Measurements from ENCODE around the gene MINDY1. TPM values are rescaled to one million over a fixed set of nuclear protein-coding genes. Genes with fewer than 3 reads are reported as not detected.
A peak's percentile ranks its signal among the peaks of the same experiment; 100 is the strongest.

Gene MINDY1
- total RNA-seq, 1 donor from 2014 or later, result 26.5 TPM

- H3K9me3 ChIP-seq, result no peaks in the 10 kb centered on the region
- H3K27me3 ChIP-seq, result no peaks in the 10 kb centered on the region
- H3K4me3 ChIP-seq, result no peak within 1 kb of the TSS
- ATAC-seq (peak; percentile 37), DNase-seq (no peak)
- intact Hi-C loops (cut with DNase I), result no loop called here
- peak within 1 kb of the TSS; percentile 36 for H3K27ac ChIP-seq
- H3K36me3 ChIP-seq, result no peaks in the 10 kb centered on the region
- TF ChIP-seq CTCF (IDR thresholded peaks at IDR 0.05), result no peak
- H3K4me1 ChIP-seq, result peaks cover 31% of the 10 kb centered on the region
Observed at GRCh38 chr1:150981805-150982712, 24.6 kb downstream of the MINDY1 start, which contains the start of gene ANXA9. Gene ANXA9 (plus strand): TSS chr1:150982292. CDS start chr1:150983106, 814 bp downstream.

DNA sequence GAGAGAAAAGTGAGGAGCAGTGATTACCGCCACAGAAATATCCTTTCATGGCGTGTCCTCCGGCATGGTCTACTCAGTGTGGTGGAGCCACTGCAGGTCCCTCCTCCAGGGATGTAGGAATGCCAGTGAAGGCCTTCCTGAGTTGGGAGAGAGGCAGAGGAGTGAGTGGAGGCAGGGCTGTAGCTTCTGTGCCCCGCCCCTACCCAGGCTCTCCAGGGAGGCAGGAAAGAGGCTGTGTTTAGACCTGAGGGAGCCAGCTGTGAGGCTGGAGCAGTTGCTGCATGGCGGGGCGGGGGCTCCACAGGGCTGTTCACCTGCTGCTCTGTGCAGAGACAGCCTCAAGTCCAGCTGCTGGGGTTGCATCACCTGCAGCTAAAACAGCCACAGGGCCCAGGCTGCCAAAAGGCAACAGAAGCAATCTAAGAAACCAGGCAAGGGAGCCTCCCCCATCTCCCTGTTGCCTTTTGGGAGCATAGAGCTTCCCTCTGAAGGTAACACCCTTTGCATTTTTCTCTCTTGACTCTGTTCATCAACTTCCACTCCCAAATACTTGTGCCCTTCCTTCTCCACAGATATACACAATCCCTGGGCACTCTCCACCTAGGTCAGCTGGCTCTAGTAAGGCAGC lies 25.4 kb downstream of the MINDY1 start:
- peak; percentile 67 for ATAC-seq
- Histone ChIP-seq H3K36me3 (no peaks in the 10 kb centered on the region), H3K27ac (peak overlapping the region; percentile 36), H3K9me3 (no peaks in the 10 kb centered on the region), H3K4me3 (no peak overlapping the region), H3K27me3 (no peaks in the 10 kb centered on the region), H3K4me1 (peaks cover 37% of the 10 kb centered on the region)
- DNase-seq, result peak; percentile 81
- no peak for TF ChIP-seq CTCF (IDR thresholded peaks at IDR 0.05)
- intact Hi-C loops (cut with DNase I), result no loop called here

- Histone ChIP-seq H3K27ac (peak overlapping the region; percentile 84), H3K4me1 (peaks cover 41% of the 10 kb centered on the region), H3K9me3 (no peaks in the 10 kb centered on the region), H3K36me3 (no peaks in the 10 kb centered on the region), H3K4me3 (peak overlapping the region; percentile 38), H3K27me3 (no peaks in the 10 kb centered on the region)
- ATAC-seq (peak; percentile 75), DNase-seq (peak; percentile 86)
- TF ChIP-seq CTCF (IDR thresholded peaks at IDR 0.05), result peak; percentile 100
- intact Hi-C loops (cut with DNase I), result no loop called here
Observed at GRCh38 chr1:150979092-150980056, 27.3 kb downstream of the MINDY1 start.

DNA sequence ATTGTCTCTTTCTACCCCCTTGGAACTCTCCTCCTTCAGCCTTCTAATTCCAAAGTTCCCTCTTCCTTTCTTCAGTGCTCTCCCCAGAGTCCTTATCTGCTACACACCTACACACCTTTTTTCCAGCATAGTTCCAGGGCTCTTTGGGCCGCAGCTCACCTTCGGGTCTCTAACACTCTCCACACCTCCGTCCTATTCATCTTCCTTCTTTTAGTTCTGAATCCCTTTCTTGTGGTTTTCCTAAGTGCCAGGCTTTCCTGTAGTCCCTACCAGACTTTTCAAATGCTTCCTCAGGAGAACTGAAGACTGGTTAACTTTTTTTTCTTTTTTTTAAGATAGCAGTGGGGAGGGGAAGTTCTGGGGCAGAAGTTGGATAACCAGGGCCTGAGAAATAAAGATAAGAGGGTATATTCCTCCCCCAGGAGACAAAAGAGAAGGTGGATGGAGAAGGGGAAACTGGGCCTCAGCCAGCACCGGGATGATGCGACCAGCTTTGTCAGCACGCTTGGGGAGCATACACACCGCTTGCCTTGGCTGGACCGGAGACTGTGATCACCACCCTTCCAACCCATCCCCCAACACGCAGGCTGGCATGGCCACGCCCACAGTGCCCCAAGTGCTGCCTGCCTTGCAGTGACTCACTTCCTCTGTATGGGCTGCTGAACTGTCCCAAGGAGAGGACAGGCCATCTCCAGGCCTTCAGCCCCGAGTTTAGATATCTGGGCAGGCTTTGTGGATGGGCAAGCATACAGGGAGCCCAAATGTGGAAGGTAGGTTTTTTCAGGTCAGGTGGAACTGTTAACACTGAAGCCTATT lies 29.6 kb downstream of the MINDY1 start:
- peak overlapping the region; percentile 84 for H3K27ac ChIP-seq
- ATAC-seq, result peak; percentile 81
- no peaks in the 10 kb centered on the region for H3K36me3 ChIP-seq
- peak; percentile 94 for DNase-seq
- H3K4me3 ChIP-seq, result no peak overlapping the region
- H3K27me3 ChIP-seq, result no peaks in the 10 kb centered on the region
- peaks cover 57% of the 10 kb centered on the region for H3K4me1 ChIP-seq
- H3K9me3 ChIP-seq, result no peaks in the 10 kb centered on the region
- TF ChIP-seq CTCF (IDR thresholded peaks at IDR 0.05), result no peak
- intact Hi-C loops (cut with DNase I), result no loop called here
